ENCODE results near the gene EXOC7.
"Not testable (repeated sequence)": the region's sequence is repeated elsewhere in the genome, so short reads cannot be mapped to it uniquely, and the experiment has no call there.

The EXOC7 gene

DNA sequence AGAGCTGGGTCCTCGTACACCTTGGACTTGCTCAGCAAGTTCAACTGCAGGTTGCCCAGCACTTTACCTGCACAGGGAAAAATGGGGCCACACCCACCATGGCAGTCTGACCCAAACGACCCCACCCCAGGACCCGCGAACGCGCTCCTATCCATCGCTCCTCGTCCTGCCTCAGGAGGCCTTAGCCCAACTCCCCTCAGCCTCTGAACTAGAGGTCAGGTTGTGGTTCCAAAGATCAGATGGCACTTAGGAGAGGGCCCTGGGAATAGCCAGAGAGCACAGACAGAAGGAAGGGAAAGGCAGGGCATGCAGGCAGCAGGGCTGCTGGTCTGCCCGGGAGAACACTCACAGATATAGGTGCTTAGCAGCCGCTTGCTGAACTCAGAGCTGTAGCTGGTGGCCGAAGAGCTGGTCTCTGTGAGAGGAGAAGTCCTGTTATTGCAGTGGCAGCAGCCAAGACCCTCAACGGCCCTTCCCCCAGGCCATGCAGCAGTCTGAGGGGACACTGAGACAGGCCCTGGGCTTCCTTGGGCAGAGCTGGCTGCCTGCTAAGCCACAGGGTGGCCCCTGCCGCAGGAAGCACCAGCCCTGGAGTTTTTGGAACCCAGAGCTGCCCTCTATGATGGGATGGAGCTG is 17.7 kb downstream of the EXOC7 start:
- DNase-seq = no peak

- no peak for DNase-seq
Measured at GRCh38 chr17:76085066-76085730, 18.4 kb downstream of the EXOC7 start.

GRCh38 chr17:76083536-76084182 is 19.9 kb downstream of the EXOC7 start:
- DNase-seq = no peak

GRCh38 chr17:76082326-76083251 is 21.0 kb downstream of the EXOC7 start:
- no peak for DNase-seq

DNA sequence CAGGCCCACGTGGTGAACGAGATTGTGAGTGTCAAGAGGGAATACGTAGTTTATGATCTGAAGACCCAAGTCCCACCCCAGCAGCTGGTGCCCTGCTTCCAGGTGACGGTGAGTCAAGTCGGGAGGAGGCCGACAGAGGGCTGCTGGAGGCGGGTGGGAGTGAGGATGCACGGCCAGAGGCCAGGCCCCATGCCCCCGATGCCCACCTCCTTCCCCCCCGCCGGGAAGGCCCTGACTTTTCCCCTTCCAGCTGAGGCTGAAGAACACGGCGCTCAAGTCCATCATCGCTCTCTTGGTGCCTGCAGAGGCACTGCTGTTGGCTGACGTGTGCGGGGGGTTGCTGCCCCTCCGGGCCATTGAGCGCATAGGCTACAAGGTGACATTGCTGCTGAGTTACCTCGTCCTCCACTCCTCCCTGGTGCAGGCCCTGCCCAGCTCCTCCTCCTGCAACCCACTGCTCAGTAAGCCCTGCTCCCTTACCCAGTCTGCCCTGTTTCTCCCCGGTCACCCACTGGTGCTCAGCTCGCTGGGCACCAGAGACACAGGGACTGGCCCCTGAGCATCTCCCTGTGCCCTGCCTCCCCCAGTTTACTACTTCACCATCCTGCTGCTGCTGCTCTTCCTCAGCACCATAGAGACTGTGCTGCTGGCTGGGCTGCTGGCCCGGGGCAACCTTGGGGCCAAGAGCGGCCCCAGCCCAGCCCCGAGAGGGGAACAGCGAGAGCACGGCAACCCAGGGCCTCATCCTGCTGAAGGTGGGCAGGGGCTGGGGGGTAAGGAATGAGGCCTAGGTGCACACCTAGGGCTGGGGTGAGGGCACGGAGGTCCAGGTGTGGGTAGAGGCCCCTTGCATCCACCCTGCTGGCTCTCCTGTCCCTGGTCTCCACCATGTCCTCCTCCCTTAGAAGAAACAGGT is 22.0 kb downstream of the EXOC7 start:
- no peak for DNase-seq

GRCh38 chr17:76080768-76081287 is 22.8 kb downstream of the EXOC7 start:
- no peak for DNase-seq

DNA sequence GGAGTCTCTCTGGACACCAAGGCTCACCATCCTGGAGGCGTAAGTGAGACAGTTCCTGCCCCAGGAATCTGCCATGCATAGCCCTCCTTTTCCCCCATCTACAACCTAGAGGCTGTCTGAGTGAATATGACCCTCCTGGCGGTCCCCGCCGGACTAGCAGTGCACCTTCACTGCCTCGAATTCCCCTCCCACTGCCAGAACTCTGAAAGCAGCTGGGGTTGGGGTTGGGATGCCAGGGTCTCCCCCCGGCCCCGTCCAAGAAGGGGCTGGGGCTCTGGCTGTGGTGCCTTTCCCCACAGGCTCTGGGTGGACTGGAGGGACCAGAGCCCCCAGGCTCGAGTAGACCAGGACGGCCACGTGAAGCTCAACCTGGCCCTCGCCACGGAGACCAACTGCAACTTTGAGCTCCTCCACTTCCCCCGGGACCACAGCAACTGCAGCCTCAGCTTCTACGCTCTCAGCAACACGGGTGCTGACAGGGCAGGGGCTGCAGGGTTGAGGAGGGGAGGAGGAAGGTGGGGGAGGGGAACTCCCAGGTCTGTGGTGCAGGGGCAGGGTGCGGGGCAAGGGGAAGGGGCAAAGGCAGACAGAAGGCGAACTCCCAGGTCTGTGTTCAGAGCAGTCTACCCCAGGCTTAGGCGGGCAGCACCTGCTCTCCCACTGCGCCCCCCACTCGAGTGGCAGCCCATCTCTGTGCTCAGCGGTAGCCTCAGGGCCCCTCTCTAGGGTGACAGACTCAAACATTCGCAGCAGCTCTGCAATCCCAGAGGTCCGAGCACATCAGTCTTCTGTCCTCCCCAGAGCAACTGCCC is 23.4 kb downstream of the EXOC7 start:
- no peak for DNase-seq

GRCh38 chr17:76079535-76079955 is 24.0 kb downstream of the EXOC7 start:
- no peak for DNase-seq

- no peak for DNase-seq
Measured at GRCh38 chr17:76078860-76079534, 24.6 kb downstream of the EXOC7 start, which contains the start of gene ZACN. ZACN (plus strand) TSS chr17:76079182; CDS start chr17:76079265, 83 bp downstream.

GRCh38 chr17:76078370-76078769 is 25.2 kb downstream of the EXOC7 start:
- DNase-seq = not testable (repeated sequence)

DNA sequence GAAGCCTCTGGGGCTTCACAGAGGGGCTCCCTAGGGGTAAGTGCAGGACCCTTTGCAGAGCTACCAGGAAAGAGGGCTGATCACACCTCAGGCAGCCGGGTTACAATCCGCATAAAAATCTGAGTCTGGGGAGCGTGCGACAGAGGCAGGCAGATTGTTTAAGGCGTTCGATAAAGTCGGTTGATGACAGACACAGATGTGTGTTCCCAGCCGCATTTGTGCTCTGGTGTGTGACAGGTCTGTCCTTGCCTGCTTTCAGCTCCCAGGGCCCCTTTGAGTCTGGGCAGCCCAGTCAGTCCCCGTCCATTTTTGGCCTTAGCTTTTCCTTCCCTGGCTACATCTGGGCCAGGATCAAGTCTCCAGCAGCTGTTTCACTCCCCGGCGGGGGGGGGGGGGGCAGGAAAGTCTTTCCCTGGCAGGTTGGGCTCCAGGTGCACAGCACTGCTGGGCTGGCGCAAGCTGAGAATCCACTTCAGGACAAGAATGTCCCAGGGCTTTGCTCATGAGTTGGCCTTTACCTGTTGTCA is 25.9 kb downstream of the EXOC7 start:
- DNase-seq = no peak

DNA sequence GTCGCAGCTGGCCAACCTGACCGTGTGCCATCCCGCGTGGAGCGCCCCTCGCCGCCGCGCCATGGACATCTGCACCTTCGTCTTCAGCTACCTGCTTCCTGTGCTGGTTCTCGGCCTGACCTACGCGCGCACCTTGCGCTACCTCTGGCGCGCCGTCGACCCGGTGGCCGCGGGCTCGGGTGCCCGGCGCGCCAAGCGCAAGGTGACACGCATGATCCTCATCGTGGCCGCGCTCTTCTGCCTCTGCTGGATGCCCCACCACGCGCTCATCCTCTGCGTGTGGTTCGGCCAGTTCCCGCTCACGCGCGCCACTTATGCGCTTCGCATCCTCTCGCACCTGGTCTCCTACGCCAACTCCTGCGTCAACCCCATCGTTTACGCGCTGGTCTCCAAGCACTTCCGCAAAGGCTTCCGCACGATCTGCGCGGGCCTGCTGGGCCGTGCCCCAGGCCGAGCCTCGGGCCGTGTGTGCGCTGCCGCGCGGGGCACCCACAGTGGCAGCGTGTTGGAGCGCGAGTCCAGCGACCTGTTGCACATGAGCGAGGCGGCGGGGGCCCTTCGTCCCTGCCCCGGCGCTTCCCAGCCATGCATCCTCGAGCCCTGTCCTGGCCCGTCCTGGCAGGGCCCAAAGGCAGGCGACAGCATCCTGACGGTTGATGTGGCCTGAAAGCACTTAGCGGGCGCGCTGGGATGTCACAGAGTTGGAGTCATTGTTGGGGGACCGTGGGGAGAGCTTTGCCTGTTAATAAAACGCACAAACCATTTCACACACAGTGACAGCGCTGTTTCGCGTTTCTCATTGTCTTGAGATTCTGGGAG is 26.6 kb downstream of the EXOC7 start:
- peak; percentile 41 for DNase-seq

- no peak for DNase-seq
Measured at GRCh38 chr17:76076146-76076764, 27.3 kb downstream of the EXOC7 start.

- no peak for DNase-seq
Measured at GRCh38 chr17:76075364-76076145, 28.0 kb downstream of the EXOC7 start.

DNA sequence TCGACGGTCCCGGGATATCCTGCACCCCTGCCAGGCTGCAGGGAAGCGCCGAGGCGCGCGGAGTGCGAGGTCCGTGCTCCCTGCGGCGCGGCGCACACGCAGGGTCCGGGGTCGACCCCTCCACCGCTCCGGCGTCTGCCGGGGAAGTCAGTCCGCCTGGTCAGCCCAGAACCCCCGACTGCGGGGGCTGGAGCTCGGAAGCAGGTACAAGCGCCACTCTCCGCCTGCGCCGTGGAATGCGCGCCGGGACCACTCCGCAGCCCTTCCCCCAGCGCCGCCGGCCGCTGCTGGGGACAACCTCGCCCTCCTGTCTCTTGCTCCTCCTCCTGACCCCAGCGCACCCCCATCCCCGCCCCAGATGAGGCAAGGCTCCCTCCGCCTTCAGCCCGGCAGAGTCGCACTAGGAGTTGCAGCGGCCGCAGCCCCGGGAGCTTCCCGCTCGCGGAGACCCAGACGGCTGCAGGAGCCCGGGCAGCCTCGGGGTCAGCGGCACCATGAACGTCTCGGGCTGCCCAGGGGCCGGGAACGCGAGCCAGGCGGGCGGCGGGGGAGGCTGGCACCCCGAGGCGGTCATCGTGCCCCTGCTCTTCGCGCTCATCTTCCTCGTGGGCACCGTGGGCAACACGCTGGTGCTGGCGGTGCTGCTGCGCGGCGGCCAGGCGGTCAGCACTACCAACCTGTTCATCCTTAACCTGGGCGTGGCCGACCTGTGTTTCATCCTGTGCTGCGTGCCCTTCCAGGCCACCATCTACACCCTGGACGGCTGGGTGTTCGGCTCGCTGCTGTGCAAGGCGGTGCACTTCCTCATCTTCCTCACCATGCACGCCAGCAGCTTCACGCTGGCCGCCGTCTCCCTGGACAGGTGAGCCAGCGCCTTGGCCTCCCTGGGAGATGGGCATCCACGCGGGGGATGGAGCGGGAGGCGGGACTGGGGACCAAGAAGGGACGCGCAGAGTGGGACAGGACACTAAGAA is 28.9 kb downstream of the EXOC7 start, which contains the start of gene GALR2:
Gene GALR2 (plus strand): TSS at position 392 of the 974 bp plus-strand sequence. CDS start 103 bp downstream, at position 495.
- no peak for DNase-seq
